NCI-H146 (cell line): Measurements from ENCODE around the gene NECTIN2.
"Not testable (repeated sequence)": the region's sequence is repeated elsewhere in the genome, so short reads cannot be mapped to it uniquely, and the experiment has no call there.

Source experiments
- DNase-seq: peaks from one replicate; lab custom pipeline; 2025; lab: John Stamatoyannopoulos, UW

NECTIN2 gene

GRCh38 chr19:44884566-44884965 lies 38.5 kb downstream of the NECTIN2 start:
- DNase-seq, result no peak

DNA sequence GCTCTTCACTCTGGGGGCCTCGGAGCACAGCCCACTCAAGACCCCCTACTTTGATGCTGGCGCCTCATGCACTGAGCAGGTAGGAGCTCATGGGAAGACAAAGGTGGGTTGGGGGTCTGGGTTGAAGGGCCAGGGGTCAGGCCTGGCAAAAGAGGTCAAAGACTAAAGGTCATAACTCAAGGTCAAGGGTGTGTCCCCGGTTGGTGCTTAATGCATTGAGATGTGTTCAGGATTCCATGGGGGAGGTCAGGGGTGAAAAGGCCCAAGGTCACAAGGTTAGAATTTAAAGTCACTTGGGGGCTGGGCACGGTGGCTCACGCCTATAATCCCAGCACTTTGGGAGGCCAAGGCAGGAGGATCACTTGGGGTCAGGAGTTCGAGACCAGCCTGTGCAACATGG lies 40.0 kb downstream of the NECTIN2 start:
- DNase-seq, result no peak

DNA sequence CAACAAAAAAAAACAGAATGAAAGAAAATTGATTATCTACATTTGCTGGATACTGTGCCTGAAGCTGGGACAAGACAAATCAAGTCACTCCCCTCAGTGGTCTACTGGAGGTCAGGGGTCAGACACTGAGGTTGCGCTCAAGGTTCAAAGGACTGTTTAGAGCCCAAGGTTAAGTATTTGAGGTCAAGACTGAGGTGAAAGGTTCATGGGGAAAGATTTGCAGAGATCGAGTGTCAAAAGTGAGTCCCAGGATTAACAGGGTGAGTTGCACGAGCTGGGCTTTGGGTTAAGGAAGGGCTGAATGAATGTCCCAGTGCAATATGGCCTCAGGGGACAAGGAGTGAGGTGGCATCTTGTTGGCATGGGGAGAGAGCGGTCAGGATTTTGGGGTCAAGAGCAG lies 41.6 kb downstream of the NECTIN2 start:
- DNase-seq, result no peak

DNA sequence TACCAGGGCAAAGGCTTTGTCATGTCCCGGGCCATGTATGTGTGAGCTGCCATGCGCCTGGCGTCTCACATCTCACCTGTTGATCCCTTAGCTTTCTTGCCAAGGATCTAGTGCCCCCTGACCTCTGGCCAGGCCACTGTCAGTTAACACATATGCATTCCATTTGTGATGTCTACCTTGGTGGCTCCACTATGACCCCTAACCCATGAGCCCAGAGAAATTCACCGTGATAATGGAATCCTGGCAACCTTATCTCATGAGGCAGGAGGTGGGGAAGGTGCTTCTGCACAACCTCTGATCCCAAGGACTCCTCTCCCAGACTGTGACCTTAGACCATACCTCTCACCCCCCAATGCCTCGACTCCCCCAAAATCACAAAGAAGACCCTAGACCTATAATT lies 42.2 kb downstream of the NECTIN2 start:
- not testable (repeated sequence) for DNase-seq

GRCh38 chr19:44889830-44890365 lies 43.8 kb downstream of the NECTIN2 start:
- DNase-seq, result no peak

DNA sequence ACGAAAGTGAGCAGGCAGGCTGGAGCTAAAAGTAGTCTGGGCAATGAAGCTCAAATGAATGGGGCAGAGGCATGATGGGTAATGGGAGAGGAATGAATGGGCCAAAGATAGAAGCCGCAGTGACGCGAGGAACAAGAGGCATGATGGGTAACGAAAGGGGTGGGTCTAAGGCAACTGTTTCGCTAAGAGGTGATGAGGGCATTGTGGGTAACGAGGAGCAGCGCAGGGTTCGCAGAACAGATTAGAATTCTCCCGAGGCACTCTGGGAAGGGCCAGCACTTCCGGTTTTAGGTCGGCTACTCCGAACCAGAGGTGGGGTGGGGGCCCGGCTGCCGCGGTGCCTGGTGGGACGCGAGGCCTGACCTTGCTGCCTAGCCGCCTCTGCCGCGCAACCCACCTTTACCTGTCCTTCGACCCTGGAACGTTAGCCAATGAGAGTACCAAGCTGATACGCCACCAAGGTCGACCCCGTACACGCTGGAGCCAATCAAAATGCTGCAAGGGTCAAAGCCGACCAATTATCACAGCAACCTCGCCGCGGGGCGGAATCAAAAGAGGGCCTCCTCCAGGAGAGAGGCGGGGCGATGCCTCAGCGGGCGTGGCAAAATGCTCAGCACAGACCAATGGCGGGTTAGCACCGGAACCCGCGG lies 44.4 kb downstream of the NECTIN2 start:
- peak; percentile 100 for DNase-seq

GRCh38 chr19:44891016-44891882 lies 45.2 kb downstream of the NECTIN2 start, which contains the start of gene TOMM40:
TSS of gene TOMM40 (plus strand) at chr19:44891254. CDS start at chr19:44891416, 162 bp downstream.
- DNase-seq, result peak; percentile 100

DNA sequence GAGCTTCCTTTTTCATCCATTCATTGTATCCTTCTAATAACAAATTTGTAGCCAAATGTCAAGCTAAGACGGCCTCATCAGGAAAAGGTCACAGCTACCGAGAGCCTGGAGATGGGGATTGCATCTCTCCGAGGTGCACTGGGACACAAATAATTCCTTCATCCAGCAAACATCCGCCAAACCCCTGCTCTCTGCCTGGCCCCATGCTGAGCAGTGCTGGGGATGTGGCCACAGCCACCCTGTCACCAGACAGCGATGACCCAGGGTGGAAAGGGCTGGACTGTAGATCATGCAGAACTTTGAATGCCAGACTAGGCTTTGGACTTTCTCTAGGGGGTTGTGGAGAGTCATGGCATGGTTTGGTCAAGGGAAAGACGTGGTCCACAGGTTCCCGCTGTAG lies 46.8 kb downstream of the NECTIN2 start:
- no peak for DNase-seq

DNA sequence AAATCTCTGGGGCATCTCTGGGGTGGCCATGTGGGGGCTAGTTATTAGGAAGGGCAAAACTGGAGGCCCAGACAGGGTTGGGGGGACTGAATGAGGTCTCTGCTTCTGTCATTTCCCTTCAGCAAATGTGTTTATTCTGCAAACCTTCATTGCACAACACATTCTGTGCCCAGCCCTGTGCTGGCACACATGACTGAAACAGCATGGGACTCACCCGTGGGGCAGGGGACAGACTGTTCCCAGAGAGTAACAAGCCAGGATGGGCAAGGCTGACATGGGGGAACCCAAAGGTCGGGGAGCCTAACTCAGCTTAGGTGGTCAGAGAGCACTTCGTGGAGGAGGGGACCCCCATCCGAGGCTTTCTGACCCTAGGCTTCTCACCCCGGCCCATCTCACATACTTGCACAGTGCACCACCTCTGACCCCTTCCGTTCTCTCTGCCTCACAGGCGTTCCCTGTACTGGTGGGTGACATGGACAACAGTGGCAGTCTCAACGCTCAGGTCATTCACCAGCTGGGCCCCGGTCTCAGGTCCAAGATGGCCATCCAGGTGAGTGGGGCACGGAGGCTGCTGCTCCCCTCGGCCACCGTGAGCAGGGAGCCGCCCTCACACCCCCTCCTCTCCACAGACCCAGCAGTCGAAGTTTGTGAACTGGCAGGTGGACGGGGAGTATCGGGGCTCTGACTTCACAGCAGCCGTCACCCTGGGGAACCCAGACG lies 47.4 kb downstream of the NECTIN2 start:
- no peak for DNase-seq

GRCh38 chr19:44894052-44894400 lies 47.9 kb downstream of the NECTIN2 start:
- DNase-seq, result no peak

GRCh38 chr19:44894946-44895345 lies 48.8 kb downstream of the NECTIN2 start:
- no peak for DNase-seq

- no peak for DNase-seq
Measured at GRCh38 chr19:44897835-44898234, 51.7 kb downstream of the NECTIN2 start.

DNA sequence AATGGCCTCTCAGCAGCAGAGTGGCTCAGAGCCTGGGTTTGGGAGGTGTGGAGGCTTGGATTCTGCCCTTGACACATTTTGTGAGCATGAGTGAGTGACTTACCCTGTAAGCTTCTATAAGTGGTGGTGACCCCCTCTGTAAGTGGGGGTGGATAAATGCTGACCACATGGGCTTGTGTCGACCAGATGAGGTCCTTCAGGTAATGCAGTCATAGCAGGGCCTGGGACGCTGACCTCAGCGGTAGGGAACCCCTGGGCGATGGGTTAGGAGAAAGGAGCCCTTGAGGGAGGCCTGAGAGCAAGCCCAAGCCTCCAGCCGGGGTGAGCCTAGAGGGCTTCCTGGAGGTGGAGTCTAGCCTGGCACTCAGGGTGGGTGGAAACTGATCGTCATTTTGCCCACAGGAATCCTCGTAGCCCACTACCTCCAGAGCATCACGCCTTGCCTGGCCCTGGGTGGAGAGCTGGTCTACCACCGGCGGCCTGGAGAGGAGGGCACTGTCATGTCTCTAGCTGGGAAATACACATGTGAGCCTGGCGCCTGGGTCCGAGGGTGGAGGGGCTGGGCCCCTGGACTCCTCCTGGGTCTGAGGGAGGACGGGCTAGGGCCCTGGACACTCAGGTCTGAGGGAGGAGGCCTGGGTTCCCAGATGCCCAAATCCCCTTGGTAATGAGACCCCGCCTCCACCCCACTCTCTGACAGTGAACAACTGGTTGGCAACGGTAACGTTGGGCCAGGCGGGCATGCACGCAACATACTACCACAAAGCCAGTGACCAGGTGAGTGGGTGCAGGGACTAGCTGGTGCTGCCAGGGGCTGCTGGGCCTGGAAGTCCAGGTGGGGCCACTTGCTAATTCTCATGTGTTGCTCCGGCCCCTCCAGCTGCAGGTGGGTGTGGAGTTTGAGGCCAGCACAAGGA lies 54.5 kb downstream of the NECTIN2 start:
- no peak for DNase-seq

GRCh38 chr19:44903216-44903601 lies 57.1 kb downstream of the NECTIN2 start:
- no peak for DNase-seq

DNA sequence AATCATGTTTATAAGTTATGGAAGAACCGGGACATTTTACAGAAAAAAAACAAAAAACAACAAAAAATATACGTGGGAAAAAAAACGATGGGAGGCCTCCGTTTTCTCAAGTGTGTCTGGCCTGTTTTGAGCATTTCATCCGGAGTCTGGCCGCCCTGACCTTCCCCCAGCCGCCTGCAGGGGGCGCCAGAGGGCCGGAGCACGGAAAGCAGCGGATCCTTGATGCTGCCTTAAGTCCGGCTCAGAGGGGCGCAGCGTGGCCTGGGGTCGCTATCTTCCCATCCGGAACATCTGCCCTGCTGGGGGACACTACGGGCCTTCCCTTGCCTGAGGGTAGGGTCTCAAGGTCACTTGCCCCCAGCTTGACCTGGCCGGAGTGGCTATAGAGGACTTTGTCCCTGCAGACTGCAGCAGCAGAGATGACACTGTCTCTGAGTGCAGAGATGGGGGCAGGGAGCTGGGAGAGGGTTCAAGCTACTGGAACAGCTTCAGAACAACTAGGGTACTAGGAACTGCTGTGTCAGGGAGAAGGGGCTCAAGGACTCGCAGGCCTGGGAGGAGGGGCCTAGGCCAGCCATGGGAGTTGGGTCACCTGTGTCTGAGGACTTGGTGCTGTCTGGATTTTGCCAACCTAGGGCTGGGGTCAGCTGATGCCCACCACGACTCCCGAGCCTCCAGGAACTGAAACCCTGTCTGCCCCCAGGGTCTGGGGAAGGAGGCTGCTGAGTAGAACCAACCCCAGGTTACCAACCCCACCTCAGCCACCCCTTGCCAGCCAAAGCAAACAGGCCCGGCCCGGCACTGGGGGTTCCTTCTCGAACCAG lies 57.7 kb downstream of the NECTIN2 start:
- peak; percentile 46 for DNase-seq

- DNase-seq, result no peak
Measured at GRCh38 chr19:44904426-44904994, 58.4 kb downstream of the NECTIN2 start.

DNA sequence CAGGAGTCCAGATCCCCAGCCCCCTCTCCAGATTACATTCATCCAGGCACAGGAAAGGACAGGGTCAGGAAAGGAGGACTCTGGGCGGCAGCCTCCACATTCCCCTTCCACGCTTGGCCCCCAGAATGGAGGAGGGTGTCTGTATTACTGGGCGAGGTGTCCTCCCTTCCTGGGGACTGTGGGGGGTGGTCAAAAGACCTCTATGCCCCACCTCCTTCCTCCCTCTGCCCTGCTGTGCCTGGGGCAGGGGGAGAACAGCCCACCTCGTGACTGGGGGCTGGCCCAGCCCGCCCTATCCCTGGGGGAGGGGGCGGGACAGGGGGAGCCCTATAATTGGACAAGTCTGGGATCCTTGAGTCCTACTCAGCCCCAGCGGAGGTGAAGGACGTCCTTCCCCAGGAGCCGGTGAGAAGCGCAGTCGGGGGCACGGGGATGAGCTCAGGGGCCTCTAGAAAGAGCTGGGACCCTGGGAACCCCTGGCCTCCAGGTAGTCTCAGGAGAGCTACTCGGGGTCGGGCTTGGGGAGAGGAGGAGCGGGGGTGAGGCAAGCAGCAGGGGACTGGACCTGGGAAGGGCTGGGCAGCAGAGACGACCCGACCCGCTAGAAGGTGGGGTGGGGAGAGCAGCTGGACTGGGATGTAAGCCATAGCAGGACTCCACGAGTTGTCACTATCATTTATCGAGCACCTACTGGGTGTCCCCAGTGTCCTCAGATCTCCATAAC lies 59.5 kb downstream of the NECTIN2 start, which contains the start of gene APOE:
Gene APOE (plus strand): TSS at position 360 of the 724 bp plus-strand sequence. CDS start 829 bp downstream, outside the sequence.
- DNase-seq, result no peak

- no peak for DNase-seq
Measured at GRCh38 chr19:44907613-44908012, 61.5 kb downstream of the NECTIN2 start.

DNA sequence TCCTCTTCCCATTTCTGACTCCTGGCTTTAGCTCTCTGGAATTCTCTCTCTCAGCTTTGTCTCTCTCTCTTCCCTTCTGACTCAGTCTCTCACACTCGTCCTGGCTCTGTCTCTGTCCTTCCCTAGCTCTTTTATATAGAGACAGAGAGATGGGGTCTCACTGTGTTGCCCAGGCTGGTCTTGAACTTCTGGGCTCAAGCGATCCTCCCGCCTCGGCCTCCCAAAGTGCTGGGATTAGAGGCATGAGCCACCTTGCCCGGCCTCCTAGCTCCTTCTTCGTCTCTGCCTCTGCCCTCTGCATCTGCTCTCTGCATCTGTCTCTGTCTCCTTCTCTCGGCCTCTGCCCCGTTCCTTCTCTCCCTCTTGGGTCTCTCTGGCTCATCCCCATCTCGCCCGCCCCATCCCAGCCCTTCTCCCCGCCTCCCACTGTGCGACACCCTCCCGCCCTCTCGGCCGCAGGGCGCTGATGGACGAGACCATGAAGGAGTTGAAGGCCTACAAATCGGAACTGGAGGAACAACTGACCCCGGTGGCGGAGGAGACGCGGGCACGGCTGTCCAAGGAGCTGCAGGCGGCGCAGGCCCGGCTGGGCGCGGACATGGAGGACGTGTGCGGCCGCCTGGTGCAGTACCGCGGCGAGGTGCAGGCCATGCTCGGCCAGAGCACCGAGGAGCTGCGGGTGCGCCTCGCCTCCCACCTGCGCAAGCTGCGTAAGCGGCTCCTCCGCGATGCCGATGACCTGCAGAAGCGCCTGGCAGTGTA lies 62.2 kb downstream of the NECTIN2 start:
- no peak for DNase-seq
